LNCaP clone FGC (cell line): Measurements from ENCODE around the gene COL8A2.
"Not testable (repeated sequence)": the region's sequence is repeated elsewhere in the genome, so short reads cannot be mapped to it uniquely, and the experiment has no call there.

Source experiments
- DNase-seq: peaks from one replicate; pipeline ENCODE4 v3.0.0-alpha.2; 2011; ENCODE audit warnings: low read depth
- H3K4me3 ChIP-seq: 2 replicates; pipeline ENCODE4 v1.5.1; 2011; ENCODE audit warnings: mild to moderate bottlenecking, low read depth, low read length, control low read depth
- CTCF ChIP-seq: IDR thresholded peaks from 2 replicates; pipeline ENCODE4 v1.5.1; 2012; ENCODE audit warnings: mild to moderate bottlenecking; ENCODE audit not compliant: control insufficient read depth, insufficient read depth; ENCODE audit errors: extremely low read depth

Gene COL8A2

GRCh38 chr1:36161641-36162531 lies 36.9 kb upstream of the COL8A2 start:
- DNase-seq: peak; percentile 65
- H3K4me3 ChIP-seq: peak overlapping the region; percentile 30
- TF ChIP-seq CTCF: no peak

GRCh38 chr1:36160949-36161485 lies 36.0 kb upstream of the COL8A2 start:
- peak; percentile 30 for TF ChIP-seq CTCF
- H3K4me3 ChIP-seq: peak overlapping the region; percentile 30
- no peak for DNase-seq

GRCh38 chr1:36160388-36160948 lies 35.4 kb upstream of the COL8A2 start:
- peak overlapping the region; percentile 30; the same call in 1 of the 2 replicates for H3K4me3 ChIP-seq
- DNase-seq: no peak
- no peak for TF ChIP-seq CTCF

- no peak for DNase-seq
- H3K4me3 ChIP-seq: no peak overlapping the region
- TF ChIP-seq CTCF: no peak
These were observed 34.8 kb upstream of the COL8A2 start for GRCh38 chr1:36159614-36160387.

GRCh38 chr1:36158827-36159252 lies 33.8 kb upstream of the COL8A2 start:
- not testable (repeated sequence) for H3K4me3 ChIP-seq, DNase-seq

GRCh38 chr1:36157973-36158826 lies 33.2 kb upstream of the COL8A2 start:
- TF ChIP-seq CTCF: no peak
- no peak for DNase-seq
- H3K4me3 ChIP-seq: peak overlapping the region; percentile 91
